ENCODE data around the gene MFGE8.

MFGE8 gene

GRCh38 chr15:88873786-88874185, 39.4 kb downstream of the MFGE8 start:
- no peak overlapping the region for H3K27ac ChIP-seq
- TF ChIP-seq CTCF (IDR thresholded peaks at IDR 0.05) = no peak
- peaks cover 9% of the 10 kb centered on the region for H3K27me3 ChIP-seq
- H3K4me3 ChIP-seq (ENCODE audit: low read depth in 1 of 2, low read length in 1 of 2) = no peak overlapping the region
- H3K36me3 ChIP-seq = no peaks in the 10 kb centered on the region
- no peaks in the 10 kb centered on the region for H3K9me3 ChIP-seq
- H3K4me1 ChIP-seq (ENCODE audit: control insufficient read depth in 1 of 2, insufficient read depth in 1 of 2, low read depth in 1 of 2, low read length in 1 of 2) = no peaks in the 10 kb centered on the region

- Histone ChIP-seq H3K36me3 (no peaks in the 10 kb centered on the region), H3K4me1 (ENCODE audit: control insufficient read depth in 1 of 2, insufficient read depth in 1 of 2, low read depth in 1 of 2, low read length in 1 of 2) (no peaks in the 10 kb centered on the region), H3K27ac (no peak overlapping the region), H3K27me3 (peaks cover 9% of the 10 kb centered on the region), H3K9me3 (no peaks in the 10 kb centered on the region), H3K4me3 (ENCODE audit: low read depth in 1 of 2, low read length in 1 of 2) (no peak overlapping the region)
- TF ChIP-seq CTCF (IDR thresholded peaks at IDR 0.05) = no peak
Measured at GRCh38 chr15:88872706-88873105, 40.5 kb downstream of the MFGE8 start.

- H3K36me3 ChIP-seq = no peaks in the 10 kb centered on the region
- H3K9me3 ChIP-seq = no peaks in the 10 kb centered on the region
- H3K4me1 ChIP-seq (ENCODE audit: control insufficient read depth in 1 of 2, insufficient read depth in 1 of 2, low read depth in 1 of 2, low read length in 1 of 2) = no peaks in the 10 kb centered on the region
- no peak for TF ChIP-seq CTCF (IDR thresholded peaks at IDR 0.05)
- H3K4me3 ChIP-seq (ENCODE audit: low read depth in 1 of 2, low read length in 1 of 2) = no peak overlapping the region
- H3K27me3 ChIP-seq = peaks cover 9% of the 10 kb centered on the region
- no peak overlapping the region for H3K27ac ChIP-seq
Measured at GRCh38 chr15:88872106-88872505, 41.1 kb downstream of the MFGE8 start.

- no peaks in the 10 kb centered on the region for H3K4me1 ChIP-seq (ENCODE audit: control insufficient read depth in 1 of 2, insufficient read depth in 1 of 2, low read depth in 1 of 2, low read length in 1 of 2)
- no peaks in the 10 kb centered on the region for H3K36me3 ChIP-seq
- H3K27ac ChIP-seq = no peak overlapping the region
- H3K4me3 ChIP-seq (ENCODE audit: low read depth in 1 of 2, low read length in 1 of 2) = no peak overlapping the region
- peaks cover 9% of the 10 kb centered on the region for H3K27me3 ChIP-seq
- TF ChIP-seq CTCF (IDR thresholded peaks at IDR 0.05) = no peak
- H3K9me3 ChIP-seq = no peaks in the 10 kb centered on the region
Measured at GRCh38 chr15:88871313-88871712, 41.9 kb downstream of the MFGE8 start.

GRCh38 chr15:88866295-88866881, 46.8 kb downstream of the MFGE8 start:
- H3K9me3 ChIP-seq = no peaks in the 10 kb centered on the region
- H3K36me3 ChIP-seq = no peaks in the 10 kb centered on the region
- H3K4me3 ChIP-seq (ENCODE audit: low read depth in 1 of 2, low read length in 1 of 2) = no peak overlapping the region
- no peak for TF ChIP-seq CTCF (IDR thresholded peaks at IDR 0.05)
- H3K27me3 ChIP-seq = no peaks in the 10 kb centered on the region
- no peak overlapping the region for H3K27ac ChIP-seq
- no peaks in the 10 kb centered on the region for H3K4me1 ChIP-seq (ENCODE audit: control insufficient read depth in 1 of 2, insufficient read depth in 1 of 2, low read depth in 1 of 2, low read length in 1 of 2)

All from neutrophil (primary cell).